Measurements from ENCODE around the gene HEATR5A.
"Not testable (repeated sequence)": the region's sequence is repeated elsewhere in the genome, so short reads cannot be mapped to it uniquely, and the experiment has no call there.

The HEATR5A gene

DNA sequence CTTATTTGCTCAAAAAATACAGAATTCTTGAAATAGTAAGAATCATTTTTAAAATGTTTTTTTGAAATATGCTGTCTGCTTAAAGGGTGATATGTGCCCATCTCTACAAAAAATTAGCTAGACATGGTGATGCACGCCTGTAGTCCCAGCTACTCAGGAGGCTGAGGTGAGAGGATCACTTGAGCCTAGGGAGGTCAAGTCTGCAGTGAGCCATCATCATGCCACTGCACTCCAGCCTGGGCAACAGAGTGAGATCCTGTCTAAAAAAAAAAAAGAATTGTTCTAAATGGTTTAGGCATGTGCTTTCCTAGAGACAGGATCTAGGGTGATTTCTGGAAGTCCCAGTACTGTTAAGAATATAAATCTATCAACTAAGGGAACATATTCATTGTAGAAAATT, 137.2 kb downstream of the HEATR5A start:
- no peak for DNase-seq (ENCODE audit: low read depth)

DNA sequence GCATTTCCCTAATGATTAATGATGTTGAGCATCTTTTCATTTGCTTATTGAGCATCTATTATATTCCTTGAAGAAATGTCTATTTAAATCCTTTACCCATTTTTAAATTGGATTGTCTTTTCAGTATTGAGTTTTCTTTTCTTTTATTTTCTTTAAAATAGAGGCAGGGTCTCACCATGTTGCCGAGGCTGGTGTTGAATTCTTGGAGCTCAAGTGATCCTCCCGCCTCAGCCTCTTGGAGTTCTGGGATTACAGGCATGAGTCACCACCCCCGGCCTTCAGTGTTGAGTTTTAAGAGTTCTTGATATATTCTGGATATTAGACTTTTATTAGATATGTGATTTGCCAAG, 139.5 kb downstream of the HEATR5A start:
- no peak for DNase-seq (ENCODE audit: low read depth)

DNA sequence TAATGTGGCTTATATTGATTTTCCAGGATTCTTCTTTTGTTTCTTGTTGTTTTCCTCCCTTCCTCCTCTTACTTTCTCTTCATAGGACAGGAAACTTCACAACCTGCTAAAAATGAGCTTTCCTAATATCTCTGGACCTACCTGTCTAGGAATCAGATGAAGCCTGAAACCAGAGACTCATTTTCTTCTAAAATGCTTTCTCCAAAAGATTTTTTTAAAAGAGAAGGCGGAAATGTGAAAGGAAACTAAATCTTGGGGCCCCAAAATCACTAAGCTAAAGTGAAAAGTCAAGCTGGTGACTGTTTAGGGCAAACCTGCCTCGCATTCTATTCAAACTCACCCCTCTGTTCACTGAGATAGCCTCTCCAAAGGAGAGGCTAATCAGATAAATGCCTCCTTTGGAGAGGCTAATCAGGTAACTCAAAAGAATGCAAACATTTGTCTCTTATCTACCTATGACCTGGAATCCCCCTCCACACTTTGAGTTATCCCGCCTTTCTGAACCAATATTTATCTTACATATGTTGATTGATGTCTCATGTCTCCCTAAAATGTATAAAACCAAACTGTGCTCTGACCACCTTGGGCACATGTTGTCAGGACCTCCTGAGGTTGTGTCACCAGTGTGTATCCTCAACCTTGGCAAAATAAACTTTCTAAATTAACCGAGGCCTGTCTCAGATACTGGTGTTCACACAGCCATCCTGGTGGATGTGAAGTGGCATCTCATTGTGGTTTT, 140.0 kb downstream of the HEATR5A start:
- no peak for DNase-seq (ENCODE audit: low read depth)

DNA sequence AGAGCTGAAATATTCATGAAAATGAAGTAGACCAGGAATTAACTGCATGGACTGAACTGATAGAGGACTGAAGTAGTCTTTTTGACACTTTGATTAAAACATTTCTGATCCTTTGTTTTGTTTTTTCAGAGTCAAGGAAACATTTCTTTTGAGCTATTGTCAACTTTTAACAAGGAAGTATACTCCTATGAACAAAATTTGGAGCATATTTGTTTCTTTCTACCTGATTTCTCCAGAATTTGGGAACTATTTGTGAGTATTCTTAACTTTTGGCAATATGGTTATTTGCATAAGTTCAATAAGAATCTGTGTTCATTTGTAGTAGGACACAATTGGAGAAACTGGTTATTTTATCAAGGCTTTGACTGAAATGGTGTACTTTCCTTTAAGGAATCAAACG, 141.5 kb downstream of the HEATR5A start:
- no peak for DNase-seq (ENCODE audit: low read depth)

DNA sequence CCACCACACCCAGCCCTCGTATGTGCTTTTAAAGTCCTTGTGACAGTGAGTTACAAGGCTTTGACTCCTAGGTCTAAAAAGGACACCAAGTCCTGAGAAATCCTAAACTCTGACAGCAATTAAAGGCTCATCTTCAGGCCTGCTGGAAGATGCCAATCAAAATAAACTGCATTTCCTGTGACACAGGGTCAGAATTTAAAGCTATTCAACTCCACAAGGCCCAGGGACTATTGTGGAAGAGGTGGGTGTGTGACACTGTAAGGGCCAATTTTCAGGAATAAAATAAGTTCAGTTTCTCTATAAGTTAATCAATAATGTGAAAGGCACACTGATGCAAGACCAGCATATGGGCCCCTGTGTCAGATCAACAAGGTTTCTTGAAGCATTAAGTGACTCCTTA, 143.3 kb downstream of the HEATR5A start:
- no peak for DNase-seq (ENCODE audit: low read depth)

DNA sequence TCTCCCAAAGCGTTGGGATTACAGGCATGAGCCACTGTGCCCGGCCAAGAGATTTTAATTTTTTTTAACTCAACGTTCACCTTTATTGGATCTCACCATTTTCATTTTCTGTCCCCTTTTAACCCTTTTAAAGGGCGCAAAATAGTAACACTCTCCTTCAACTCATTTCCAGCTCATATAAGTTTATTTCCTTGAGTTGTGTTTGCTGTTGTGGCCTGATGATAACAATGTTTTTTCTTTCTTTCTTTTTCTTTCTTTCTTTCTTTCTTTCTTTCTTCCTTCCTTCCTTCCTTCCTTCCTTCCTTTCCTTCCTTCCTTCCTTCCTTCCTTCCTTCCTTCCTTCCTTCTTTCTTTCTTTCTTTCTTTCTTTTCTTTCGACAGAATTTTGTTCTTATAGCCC, 143.9 kb downstream of the HEATR5A start:
- DNase-seq (ENCODE audit: low read depth), result not testable (repeated sequence)

DNA sequence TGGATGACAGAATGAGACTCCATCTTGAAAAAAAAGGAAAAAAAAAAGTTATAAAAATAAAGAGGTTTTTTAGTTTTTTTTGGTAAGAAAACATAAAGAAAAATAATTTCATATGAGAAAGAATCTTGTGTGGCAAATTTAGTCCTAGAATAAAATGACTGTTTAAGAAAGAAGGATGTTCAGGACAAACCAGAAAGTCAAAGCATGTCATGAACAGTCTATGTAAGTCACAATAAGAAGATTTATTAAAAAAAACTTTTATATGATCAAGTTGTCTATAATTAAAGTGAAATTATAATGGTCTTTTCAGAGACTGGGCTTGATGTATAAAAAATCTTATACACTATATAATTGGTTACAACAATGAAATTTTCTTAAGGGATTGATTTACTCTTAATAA, 144.6 kb downstream of the HEATR5A start:
- DNase-seq (ENCODE audit: low read depth), result no peak

DNA sequence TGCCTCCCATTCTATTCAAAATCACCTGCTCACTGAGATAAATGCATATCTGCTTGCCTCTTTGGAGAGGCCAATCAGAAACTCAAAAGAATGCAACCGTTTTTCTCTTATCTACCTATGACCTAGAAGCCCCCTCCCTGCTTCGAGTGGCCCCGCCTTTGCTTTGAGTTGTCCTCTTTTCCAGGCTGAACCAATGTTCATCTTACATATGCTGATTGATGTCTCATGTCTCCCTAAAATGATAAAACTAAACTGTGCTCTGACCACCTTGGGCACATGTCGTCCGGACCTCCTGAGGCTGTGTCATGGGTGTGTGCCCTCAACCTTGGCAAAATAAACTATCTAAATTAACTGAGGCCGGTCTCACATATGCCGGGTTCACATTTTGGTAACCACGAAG, 148.7 kb downstream of the HEATR5A start:
- no peak for DNase-seq (ENCODE audit: low read depth)

DNA sequence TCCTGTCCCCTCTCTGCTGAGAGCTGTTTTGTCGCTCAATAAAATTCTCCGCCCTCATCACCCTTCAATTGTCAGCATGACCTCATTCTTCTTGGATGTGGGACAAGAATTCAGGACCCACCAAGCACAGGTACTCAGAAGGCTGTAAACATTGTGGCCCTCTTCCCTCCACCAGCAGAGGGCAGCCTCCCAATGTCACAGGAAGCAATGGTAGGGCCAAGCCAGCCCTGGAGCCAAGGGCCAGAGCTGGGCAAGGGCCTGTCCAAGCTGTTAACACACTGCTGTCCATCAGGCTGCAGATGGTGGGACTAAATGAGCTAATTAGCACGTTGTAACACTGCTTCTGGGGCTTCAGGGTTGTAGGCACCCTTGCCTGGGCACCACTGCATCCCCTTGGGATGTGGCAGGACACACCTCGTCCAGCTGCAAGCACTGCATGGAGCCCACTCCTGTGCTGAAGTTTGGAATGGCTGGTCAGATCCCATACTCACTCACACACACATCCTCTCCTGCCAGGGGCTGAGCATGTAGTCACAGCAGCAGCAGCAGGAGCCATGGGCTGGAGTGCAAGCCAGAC, 150.1 kb downstream of the HEATR5A start:
- no peak for DNase-seq (ENCODE audit: low read depth)

DNA sequence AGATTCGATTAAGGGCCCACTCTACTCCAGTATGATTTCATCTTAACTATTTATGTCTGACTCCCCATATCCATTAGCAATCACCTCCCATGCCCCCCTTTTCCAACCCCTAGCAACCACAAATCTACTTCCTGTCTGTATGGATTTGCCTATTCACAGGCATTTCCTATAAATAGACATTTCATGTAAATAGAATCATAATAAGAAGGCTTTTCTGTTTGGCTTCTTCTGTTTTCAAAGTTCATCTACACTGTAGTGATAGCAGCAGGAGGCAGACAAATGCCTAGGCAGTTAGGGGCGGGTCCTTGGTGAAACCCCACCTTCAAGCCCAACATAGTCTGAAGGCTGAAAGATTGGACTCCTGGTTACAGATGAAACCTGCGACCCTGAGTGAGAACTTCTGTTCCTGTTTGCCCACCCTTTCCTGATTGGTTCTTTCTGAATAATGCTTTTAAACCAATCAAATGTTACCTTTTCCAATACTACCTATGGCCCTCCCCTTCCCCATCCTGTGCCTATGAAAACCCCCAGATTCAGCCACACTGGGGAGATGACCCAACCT, 150.6 kb downstream of the HEATR5A start:
- DNase-seq (ENCODE audit: low read depth), result no peak

DNA sequence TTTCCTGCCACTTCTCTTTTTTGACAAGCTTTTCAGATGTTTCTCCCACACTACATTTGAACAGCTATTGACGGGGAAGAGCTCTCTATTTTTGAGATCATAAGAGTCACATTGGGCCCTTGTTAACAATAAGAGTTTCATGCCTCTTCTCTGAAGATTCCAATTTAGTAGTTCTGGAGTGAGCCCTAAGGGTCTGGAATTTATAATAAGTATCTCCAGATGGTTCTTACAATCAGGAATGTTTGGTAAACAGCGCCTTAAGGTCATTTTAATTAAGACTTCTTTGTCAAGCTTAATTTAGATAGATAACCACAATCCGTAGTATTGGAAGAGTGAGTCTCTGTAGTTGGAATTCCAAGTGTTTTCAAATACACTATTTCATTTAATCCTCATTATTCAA, 152.1 kb downstream of the HEATR5A start:
- peak; percentile 69 for DNase-seq (ENCODE audit: low read depth)

DNA sequence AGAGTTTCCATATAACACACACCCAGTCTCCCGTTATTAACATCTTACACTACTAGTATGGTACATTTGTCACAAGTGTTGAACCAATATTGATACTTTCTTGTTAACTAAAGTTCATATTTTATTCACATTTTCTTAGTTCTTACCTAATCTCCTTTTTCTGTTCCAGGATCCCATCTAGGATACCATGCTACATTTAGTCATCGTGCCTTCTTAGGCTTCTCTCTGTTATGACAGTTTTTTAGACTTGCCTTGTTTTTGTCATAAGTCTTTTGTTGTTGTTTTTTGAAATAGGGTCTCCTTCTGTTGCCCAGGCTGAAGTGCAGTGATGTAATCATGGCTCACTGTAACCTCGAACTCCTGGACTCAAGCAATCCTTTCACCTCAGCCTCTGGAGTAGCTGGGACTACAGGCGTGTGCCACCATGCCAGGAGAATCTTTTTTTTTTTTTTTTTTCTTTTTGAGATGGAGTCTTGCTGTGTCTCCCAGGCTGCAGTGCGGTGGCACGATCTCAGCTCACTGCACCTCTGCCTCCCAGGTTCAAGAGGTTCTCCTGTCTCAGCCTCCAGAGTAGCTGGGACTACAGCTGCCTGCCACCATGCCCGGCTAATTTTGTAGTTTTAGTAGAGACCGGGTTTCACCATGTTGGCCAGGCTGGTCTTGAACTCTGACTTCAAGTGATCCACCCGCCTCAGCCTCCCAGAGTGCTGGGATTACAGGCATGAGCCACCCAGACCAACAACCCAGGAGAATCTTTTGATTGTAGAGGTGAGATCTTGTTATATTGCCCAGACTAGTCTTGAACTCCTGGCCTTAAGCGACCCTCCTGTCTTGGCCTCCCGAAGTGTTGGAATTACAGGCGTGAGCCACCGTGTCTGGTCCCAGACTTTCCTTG, 153.7 kb downstream of the HEATR5A start:
- no peak for DNase-seq (ENCODE audit: low read depth)

DNA sequence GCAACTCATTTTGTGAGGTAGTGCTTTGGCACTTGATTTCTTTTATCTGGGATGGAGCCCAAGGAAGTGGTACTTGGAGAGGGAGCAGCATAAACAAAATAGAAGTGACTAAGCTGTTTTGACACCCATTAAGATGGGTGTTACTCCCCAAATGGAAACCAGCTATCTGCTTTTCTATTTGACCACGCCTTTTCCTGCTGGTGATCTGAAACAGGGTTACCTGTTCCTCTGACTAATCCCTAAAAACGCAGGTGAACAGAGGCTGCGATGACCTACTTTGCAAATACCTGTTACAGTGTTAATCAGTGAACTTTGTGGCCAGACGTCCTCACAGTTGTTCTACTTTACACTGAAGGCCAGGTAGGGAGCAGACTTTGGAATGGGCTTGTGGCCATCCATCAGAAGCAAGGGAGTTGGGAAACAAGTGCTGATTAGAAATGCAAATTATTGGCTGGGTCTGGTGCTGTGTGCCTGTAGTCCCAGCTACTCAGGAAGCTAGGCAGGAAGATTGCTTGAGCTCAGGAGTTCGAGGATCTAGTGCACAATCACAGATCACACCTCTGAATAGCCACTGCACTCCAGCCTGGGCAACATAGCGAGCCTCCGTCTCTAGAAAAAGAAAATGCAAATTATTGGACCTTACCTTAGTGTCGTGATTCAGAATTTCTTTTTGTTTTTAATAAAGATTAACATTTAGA, 154.5 kb downstream of the HEATR5A start:
- peak; percentile 58 for DNase-seq (ENCODE audit: low read depth)

DNA sequence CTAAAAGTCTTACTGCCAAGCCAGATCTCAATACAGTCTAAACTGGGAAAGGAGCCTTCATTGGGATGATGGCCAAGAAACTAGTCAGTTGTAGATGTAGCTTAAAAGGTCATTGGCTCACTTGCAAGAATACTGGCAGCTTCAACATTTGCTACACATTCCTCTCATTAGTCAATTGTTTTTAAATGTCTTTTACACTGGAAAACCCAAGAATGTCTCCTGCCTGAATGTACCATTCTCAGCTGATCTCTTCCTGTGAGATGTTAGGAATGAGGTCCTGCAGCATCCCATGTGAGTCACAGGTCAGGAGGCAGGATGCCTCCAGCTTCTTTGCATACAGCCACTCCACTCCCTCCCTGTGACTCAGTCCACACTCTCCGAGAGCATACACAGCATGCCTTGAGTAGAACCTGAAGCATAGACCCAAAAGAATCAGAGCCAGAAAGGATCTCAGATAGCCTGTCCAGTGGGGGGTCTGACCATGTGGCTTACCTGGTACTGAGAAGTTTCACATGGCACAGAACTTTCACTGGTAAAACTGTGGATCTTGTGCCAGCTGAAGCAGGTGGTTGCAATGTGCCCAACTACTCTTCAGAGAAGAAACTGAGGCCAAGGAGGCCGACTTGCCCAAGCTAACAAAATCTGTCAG, 156.7 kb downstream of the HEATR5A start:
- peak; percentile 100 for DNase-seq (ENCODE audit: low read depth)

DNA sequence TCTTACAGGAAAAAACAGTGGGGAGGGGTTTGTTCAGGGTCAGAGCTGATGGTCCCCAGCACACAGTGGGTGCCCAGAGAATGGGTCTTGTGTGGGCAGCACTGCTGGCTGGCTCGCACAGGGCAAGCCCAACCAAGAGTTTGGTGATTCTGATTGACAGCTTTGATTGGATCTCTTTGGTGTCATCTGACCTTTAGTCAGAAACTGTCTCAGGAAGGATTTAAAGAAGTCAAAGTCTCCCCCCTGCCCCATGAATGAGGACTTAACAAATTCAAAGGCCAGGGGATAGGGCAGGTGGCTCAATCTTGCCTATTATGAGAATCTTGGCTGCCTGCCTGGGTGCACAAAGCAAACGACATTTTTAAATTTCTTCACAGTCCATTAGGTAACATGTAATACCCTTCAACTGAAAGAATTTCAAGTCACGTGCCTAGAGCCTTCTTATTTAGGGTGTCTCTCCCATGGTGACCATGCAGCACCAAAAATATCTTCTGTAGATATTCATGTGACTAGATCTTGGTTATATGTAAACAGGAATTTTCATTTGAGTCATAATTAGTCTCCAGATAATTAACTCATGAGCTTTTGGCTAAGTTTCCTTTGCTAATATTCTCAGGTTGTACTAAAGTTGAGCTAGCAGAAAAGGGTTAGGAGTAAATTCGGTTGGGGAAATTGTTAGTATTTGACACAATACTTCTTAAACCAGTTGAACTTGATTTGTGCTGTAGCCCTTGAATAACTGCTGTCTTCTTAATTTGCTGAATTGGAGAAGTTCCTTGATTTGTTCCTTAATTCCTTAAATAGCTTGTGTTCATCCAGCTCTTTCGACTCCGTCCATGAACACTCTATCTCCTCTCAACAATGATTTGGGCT, 158.3 kb downstream of the HEATR5A start:
- peak; percentile 87 for DNase-seq (ENCODE audit: low read depth)

DNA sequence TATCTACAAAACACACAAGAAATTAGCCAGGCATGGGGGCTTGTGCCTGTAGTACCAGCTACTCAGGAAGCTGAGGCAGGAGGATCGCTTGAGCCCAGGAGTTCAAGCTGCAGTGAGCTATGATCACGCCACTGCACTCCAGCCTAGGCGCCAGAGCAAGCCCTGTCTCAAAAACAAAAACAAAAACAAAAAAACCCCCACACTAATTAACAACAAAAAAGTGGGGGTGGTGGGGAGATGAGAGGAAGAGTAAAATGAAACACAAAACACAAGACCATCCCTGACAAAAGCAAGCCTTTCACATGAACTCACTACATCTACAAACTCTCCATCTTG, 158.9 kb downstream of the HEATR5A start:
- DNase-seq (ENCODE audit: low read depth), result no peak

DNA sequence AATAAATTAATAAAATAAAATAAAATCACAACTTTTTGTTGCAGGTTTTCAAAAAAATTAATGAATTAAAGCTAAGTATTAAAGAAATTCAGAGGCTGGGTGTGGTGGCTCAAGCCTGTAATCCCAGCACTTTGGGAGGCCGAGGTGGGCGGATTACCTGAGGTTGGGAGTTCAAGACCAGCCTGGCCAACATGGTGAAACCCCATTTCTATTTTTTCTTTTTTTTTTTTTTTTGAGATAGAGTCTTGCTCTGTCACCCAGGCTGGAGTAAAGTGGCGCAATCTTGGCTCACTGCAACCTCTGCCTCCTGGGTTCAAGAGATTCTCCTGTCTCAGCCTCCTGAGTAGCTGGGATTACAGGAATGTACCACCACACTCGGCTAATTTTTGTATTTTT, 161.3 kb downstream of the HEATR5A start:
- not testable (repeated sequence) for DNase-seq (ENCODE audit: low read depth)

DNA sequence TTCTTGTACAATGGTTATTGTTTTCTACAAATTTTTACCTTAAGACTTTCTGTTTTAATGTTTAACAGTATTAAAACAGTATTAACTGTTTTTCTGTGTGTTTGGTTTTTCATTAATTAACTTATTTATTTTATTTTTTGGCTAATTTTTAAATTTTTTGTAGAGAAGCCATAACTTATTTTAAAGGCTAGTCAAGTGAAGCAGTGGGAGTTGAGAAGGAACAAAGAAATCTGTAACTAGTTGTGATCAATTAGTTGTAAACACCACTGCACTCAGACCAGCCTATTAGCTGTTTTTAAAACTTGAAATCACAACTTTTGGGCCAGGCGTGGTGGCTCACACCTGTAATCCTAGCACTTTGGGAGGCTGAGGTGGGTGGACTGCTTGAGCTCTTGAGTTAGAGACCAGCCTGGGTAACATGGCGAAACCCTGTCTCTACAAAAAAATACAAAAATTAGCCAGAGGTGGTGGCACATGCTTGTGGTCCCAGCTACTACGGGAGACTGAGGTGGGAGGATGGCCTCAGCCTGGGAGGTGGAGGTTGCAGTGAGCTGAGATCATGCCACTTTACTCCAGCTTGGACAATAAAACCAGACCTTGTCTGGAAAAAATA, 161.8 kb downstream of the HEATR5A start:
- DNase-seq (ENCODE audit: low read depth), result no peak

DNA sequence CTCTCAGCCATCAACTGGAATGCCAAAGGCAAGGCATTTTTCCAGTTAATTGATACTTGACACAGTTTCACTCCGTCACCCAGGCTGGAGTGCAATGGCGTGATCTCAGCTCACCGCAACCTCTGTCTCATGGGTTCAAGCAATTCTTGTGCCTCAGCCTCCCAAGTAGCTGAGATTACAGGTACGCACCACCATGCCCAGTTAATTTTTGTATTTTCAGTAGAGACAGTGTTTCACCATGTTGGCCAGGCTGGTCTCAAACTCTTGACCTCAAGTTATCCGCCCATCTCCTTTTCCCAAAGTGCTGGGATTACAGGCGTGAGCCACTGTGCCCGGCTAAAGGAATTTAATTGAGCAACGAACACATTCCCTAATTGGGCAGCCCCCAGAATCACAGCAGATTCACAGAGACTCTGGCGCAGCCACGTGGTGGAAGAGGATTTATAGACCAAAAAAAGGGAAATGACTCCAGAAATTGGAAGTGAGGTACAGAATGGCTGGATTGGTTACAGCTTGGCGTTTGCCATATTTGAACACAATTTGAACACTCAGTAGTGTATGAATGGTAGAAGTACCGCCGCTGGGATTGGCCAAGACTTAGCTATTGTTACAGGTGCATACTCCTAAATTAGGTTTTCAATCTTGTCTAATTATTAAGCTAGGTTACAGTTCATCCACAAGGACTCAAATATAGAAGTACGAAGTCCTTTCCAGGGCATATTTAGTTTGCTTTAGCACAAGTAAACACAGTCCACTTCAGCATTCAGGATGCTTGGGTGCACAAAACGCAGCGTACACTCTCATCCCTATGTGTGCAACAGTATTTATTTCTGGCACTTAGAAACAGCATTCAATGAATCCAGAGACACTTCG, 162.6 kb downstream of the HEATR5A start:
- not testable (repeated sequence) for DNase-seq (ENCODE audit: low read depth)

DNA sequence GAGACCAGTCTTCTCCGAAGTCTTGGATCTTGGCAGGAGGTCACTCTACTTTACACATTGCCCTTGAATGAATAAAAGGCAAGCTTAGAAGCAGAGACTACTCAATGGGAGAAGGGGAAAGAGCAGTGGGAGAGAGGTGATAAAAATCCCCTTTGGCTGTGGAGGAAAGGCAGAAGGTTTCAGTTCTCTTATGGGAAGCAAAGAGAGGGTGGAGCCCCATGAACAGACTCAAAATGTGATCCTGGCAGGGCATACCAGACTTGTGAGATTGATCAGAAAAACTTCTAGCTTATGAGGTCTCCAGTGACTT, 163.2 kb downstream of the HEATR5A start:
- no peak for DNase-seq (ENCODE audit: low read depth)
